ENCODE results near the gene PHLPP1.
A peak's percentile ranks its signal among the peaks of the same experiment; 100 is the strongest.

The PHLPP1 gene

DNA sequence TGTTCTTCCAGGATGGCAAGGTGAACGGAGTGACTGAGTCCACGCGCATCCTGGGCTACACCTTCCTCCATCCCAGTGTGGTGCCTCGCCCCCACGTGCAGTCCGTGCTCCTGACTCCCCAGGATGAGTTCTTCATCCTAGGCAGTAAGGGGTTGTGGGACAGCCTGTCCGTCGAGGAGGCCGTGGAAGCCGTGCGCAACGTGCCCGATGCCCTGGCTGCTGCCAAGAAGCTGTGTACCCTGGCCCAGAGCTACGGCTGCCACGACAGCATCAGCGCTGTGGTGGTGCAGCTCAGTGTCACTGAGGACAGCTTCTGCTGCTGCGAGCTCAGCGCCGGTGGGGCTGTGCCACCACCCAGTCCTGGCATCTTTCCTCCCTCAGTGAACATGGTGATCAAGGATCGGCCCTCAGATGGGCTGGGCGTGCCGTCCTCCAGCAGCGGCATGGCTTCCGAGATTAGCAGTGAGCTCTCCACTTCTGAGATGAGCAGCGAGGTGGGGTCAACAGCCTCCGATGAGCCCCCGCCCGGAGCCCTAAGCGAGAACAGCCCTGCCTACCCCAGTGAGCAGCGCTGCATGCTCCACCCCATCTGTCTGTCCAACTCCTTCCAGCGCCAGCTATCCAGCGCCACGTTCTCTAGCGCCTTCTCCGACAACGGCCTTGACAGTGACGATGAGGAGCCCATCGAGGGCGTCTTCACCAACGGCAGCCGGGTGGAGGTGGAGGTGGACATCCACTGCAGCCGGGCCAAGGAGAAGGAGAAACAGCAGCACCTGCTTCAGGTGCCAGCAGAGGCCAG, 263.1 kb downstream of the PHLPP1 start:
- Histone ChIP-seq H3K27me3 (ENCODE audit: control insufficient read depth in 1 of 2, insufficient read depth in 2 of 2, low read length in 2 of 2) (no peaks in the 10 kb centered on the region), H3K27ac (ENCODE audit: low read depth, low read length) (no peak overlapping the region), H3K9ac (ENCODE audit: low read depth in 1 of 2, low read length in 2 of 2) (no peak overlapping the region), H3K36me3 (ENCODE audit: control insufficient read depth in 1 of 2, insufficient read depth in 2 of 2, low read length in 2 of 2) (peaks cover 13 to 42% of the 10 kb centered on the region in 2 donors), H3K9me3 (ENCODE audit: control insufficient read depth in 1 of 2, low read length in 2 of 2) (no peaks in the 10 kb centered on the region), H3K4me3 (ENCODE audit: low read depth in 1 of 2, low read length in 2 of 2) (no peak overlapping the region), H3K4me1 (ENCODE audit: control insufficient read depth in 1 of 2, insufficient read depth in 2 of 2, low read length in 2 of 2) (peaks cover 0 to 4% of the 10 kb centered on the region in 2 donors)

DNA sequence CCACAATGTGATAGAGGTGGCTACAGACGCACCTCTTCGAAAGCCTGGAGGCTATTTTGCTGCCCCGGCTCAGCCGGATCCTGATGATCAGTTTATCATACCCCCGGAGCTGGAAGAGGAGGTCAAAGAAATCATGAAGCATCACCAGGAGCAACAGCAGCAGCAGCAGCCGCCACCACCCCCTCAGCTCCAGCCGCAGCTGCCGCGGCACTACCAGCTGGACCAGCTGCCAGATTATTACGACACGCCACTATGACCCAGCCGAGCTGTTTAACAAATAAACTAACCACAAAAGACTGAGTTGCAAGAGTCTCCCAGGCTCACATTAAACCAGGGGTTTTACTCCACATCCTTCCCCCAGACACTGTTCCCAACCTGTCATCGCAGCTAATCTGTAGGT, 263.8 kb downstream of the PHLPP1 start:
- H3K27ac ChIP-seq (ENCODE audit: low read depth, low read length): no peak overlapping the region

DNA sequence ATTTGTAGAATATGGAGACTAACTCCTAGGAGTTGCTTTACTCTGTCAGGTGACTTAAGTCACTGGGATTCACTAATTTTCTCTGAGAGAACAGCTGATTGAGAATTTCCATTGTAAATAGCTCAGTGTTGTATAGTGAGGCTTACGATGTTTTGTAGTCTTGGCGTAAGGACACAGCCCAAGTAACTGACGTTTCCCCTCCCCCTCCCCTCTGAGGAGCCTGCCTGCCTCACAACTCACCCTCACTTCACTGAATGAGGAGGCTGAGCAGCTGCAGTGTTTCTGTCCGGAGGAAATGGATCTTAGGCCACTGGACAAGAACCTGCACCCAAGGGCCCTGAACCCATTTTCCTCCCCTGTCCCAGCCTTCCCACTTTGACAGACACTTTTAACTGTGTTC, 264.6 kb downstream of the PHLPP1 start:
- Histone ChIP-seq H3K9me3 (ENCODE audit: control insufficient read depth in 1 of 2, low read length in 2 of 2) (no peaks in the 10 kb centered on the region), H3K4me3 (ENCODE audit: low read depth in 1 of 2, low read length in 2 of 2) (no peak overlapping the region), H3K27me3 (ENCODE audit: control insufficient read depth in 1 of 2, insufficient read depth in 2 of 2, low read length in 2 of 2) (no peaks in the 10 kb centered on the region), H3K36me3 (ENCODE audit: control insufficient read depth in 1 of 2, insufficient read depth in 2 of 2, low read length in 2 of 2) (peaks cover 13 to 36% of the 10 kb centered on the region in 2 donors), H3K27ac (ENCODE audit: low read depth, low read length) (no peak overlapping the region), H3K4me1 (ENCODE audit: control insufficient read depth in 1 of 2, insufficient read depth in 2 of 2, low read length in 2 of 2) (peaks cover 0 to 4% of the 10 kb centered on the region in 2 donors), H3K9ac (ENCODE audit: low read depth in 1 of 2, low read length in 2 of 2) (no peak overlapping the region)

More for the DNA sequence above, 263.8 kb downstream of the PHLPP1 start:
- no peaks in the 10 kb centered on the region for H3K9me3 ChIP-seq (ENCODE audit: control insufficient read depth in 1 of 2, low read length in 2 of 2)
- no peak overlapping the region for H3K4me3 ChIP-seq (ENCODE audit: low read depth in 1 of 2, low read length in 2 of 2)
- H3K9ac ChIP-seq (ENCODE audit: low read depth in 1 of 2, low read length in 2 of 2): no peak overlapping the region
- no peaks in the 10 kb centered on the region for H3K27me3 ChIP-seq (ENCODE audit: control insufficient read depth in 1 of 2, insufficient read depth in 2 of 2, low read length in 2 of 2)
- H3K4me1 ChIP-seq (ENCODE audit: control insufficient read depth in 1 of 2, insufficient read depth in 2 of 2, low read length in 2 of 2): peaks cover 0 to 4% of the 10 kb centered on the region in 2 donors
- peaks cover 13 to 37% of the 10 kb centered on the region in 2 donors for H3K36me3 ChIP-seq (ENCODE audit: control insufficient read depth in 1 of 2, insufficient read depth in 2 of 2, low read length in 2 of 2)

DNA sequence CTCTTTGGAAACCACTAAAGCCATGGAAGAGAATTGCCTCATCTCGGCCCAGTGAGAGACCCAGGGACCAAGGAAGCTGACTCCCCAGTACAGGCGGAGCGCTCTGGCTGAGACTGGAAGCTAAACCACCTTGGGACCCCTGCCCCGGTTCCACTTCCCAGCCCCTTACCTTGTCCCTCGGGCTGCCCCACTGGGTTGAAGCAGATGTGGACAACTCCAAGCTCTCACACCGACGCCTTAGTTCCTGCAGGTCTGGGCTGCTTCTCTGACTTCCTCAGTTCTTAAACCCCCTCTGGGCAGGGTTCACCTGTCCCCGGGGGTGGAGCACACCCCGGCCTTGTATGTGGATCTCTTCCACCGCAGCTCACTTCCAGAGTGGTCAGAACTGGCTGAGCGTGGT, 266.2 kb downstream of the PHLPP1 start:
- Histone ChIP-seq H3K9me3 (ENCODE audit: control insufficient read depth in 1 of 2, low read length in 2 of 2) (no peaks in the 10 kb centered on the region), H3K4me3 (ENCODE audit: low read depth in 1 of 2, low read length in 2 of 2) (no peak overlapping the region), H3K27ac (ENCODE audit: low read depth, low read length) (no peak overlapping the region), H3K9ac (ENCODE audit: low read depth in 1 of 2, low read length in 2 of 2) (no peak overlapping the region), H3K36me3 (ENCODE audit: control insufficient read depth in 1 of 2, insufficient read depth in 2 of 2, low read length in 2 of 2) (peaks cover 4 to 20% of the 10 kb centered on the region in 2 donors), H3K4me1 (ENCODE audit: control insufficient read depth in 1 of 2, insufficient read depth in 2 of 2, low read length in 2 of 2) (peaks cover 0 to 4% of the 10 kb centered on the region in 2 donors), H3K27me3 (ENCODE audit: control insufficient read depth in 1 of 2, insufficient read depth in 2 of 2, low read length in 2 of 2) (no peaks in the 10 kb centered on the region)

DNA sequence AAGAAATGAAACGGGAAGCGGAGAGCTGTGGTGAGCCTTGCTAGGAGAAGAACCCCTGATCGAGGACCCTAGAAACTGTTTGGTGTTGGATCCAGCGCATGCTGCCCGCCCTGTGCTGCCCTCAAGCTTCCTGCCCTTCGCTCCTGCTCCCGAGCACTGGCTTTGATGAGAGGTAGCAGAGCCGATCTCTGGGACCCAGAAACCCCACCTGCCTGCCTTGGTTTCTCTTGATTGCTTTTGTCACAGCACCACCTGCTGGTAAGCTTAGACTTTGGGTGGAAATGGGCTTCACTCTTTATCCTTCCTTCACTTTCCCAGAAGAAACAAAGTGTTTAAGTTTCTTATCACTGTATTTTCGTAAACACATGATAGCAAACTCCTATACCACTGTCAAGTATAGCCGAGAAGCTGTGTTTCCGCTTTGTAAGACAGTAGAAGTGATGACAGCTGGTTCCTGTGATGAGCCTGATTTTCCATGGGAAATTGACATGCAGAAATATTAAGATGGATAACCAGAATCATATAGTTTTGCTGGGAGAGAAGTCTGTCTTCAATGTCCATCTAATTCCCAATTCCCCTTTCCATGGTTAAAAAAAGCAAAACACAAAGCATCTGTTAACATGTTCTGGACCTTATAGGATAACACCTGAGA, 267.4 kb downstream of the PHLPP1 start:
- peak overlapping the region in 1 of 2 donors; percentile 54 for H3K9ac ChIP-seq (ENCODE audit: low read depth in 1 of 2, low read length in 2 of 2)
- H3K27ac ChIP-seq (ENCODE audit: low read depth, low read length): no peak overlapping the region
- no peaks in the 10 kb centered on the region for H3K27me3 ChIP-seq (ENCODE audit: control insufficient read depth in 1 of 2, insufficient read depth in 2 of 2, low read length in 2 of 2)
- no peaks in the 10 kb centered on the region for H3K9me3 ChIP-seq (ENCODE audit: control insufficient read depth in 1 of 2, low read length in 2 of 2)
- H3K4me1 ChIP-seq (ENCODE audit: control insufficient read depth in 1 of 2, insufficient read depth in 2 of 2, low read length in 2 of 2): peaks cover 0 to 4% of the 10 kb centered on the region in 2 donors
- peaks cover 0 to 17% of the 10 kb centered on the region in 2 donors for H3K36me3 ChIP-seq (ENCODE audit: control insufficient read depth in 1 of 2, insufficient read depth in 2 of 2, low read length in 2 of 2)
- peak overlapping the region; percentile 55 to 62 for H3K4me3 ChIP-seq (ENCODE audit: low read depth in 1 of 2, low read length in 2 of 2)

DNA sequence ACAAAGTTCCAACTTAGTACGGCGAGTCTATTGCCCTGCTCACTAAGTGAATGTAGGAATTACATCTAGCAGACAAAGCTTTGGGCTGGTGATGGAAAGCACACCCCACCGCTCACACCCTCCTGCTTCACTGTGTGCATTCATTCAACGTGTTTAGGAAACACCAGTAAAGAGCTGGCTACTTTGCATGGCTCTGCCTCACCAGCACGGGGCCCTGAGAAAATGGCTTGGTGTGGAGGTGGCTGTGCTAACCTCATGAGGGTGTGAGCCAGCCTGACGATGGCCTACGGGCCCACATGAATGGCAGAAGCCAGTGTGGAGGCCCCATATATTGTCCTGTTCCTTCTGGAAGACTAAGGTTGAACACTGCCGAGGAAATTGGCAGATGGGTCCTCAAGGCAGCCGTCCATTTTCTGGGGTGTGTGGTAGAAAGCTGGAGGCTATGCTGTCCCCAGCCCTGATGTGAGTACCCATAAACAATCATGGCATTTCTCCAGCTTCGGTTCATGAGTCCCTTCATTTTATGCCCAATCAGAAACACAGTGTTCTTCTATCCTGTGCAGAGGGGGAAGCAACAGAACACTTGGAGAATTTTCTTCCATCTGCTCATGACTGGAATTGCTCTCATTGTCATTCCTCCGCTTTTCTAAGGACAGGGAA, 269.4 kb downstream of the PHLPP1 start:
- Histone ChIP-seq H3K27me3 (ENCODE audit: control insufficient read depth in 1 of 2, insufficient read depth in 2 of 2, low read length in 2 of 2) (no peaks in the 10 kb centered on the region), H3K4me1 (ENCODE audit: control insufficient read depth in 1 of 2, insufficient read depth in 2 of 2, low read length in 2 of 2) (peaks cover 0 to 4% of the 10 kb centered on the region in 2 donors), H3K36me3 (ENCODE audit: control insufficient read depth in 1 of 2, insufficient read depth in 2 of 2, low read length in 2 of 2) (peaks cover 0 to 5% of the 10 kb centered on the region in 2 donors), H3K9me3 (ENCODE audit: control insufficient read depth in 1 of 2, low read length in 2 of 2) (no peaks in the 10 kb centered on the region), H3K9ac (ENCODE audit: low read depth in 1 of 2, low read length in 2 of 2) (no peak overlapping the region), H3K27ac (ENCODE audit: low read depth, low read length) (no peak overlapping the region), H3K4me3 (ENCODE audit: low read depth in 1 of 2, low read length in 2 of 2) (no peak overlapping the region)

DNA sequence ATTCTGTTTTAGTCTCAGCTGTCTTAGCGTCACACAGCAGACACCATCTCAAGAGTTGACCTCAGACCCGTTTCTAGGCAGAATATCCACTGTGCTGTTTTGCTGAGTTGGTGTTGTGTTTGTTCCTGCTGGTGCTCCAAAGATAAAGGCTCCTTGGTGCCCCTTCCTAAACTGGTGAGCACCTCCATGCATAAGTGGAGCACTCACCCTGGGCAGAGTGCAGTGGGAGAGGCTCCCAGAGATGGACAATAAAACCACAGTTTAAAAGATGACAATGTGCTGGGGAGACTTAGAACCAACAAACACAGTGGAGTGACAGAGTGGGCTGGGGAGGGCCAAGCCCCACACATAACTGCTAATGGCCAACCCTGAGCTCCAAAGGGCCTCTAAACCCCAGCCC, 271.1 kb downstream of the PHLPP1 start:
- no peaks in the 10 kb centered on the region for H3K36me3 ChIP-seq (ENCODE audit: control insufficient read depth in 1 of 2, insufficient read depth in 2 of 2, low read length in 2 of 2)
- no peak overlapping the region for H3K4me3 ChIP-seq (ENCODE audit: low read depth in 1 of 2, low read length in 2 of 2)
- H3K9me3 ChIP-seq (ENCODE audit: control insufficient read depth in 1 of 2, low read length in 2 of 2): no peaks in the 10 kb centered on the region
- peaks cover 0 to 4% of the 10 kb centered on the region in 2 donors for H3K4me1 ChIP-seq (ENCODE audit: control insufficient read depth in 1 of 2, insufficient read depth in 2 of 2, low read length in 2 of 2)
- no peaks in the 10 kb centered on the region for H3K27me3 ChIP-seq (ENCODE audit: control insufficient read depth in 1 of 2, insufficient read depth in 2 of 2, low read length in 2 of 2)
- no peak overlapping the region for H3K9ac ChIP-seq (ENCODE audit: low read depth in 1 of 2, low read length in 2 of 2)
- H3K27ac ChIP-seq (ENCODE audit: low read depth, low read length): no peak overlapping the region

DNA sequence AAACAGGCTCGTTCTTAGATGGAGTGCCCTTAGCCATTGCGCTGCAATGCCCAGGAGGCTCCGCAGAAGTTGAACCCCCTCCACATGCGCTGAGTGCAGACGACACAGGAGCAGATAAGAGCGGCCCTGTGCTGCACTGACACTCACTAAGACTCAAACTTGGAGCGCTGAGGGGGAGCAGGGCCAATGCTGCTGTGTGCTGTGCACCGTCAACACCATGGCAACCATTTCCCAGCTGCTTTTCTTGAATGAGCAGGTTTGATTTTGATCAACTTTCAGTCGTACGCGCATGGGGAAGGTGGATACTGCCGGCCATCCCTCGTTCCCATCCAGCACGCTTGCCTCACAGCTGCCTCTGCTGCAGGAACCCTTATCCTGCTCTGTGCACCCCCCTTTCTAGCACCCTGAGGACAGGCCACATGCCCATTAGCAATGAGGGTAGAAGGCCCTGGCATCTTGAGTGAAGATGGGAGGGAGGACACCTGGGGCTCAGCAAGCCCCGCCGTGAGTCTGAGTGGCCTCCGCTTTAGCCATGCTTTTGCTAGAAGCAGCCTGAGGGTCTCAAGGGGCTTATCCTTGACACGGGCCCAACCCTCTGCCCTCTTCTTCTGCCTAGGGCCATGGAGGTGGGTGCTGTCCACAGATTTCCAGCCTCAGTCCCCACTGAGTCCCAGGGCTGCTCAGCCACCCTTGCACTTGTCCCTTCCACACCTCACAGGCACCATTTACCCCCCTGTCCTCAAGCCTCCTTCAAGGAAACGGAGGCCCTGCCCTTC, 271.9 kb downstream of the PHLPP1 start:
- Histone ChIP-seq H3K9me3 (ENCODE audit: control insufficient read depth in 1 of 2, low read length in 2 of 2) (no peaks in the 10 kb centered on the region), H3K9ac (ENCODE audit: low read depth in 1 of 2, low read length in 2 of 2) (no peak overlapping the region), H3K4me3 (ENCODE audit: low read depth in 1 of 2, low read length in 2 of 2) (no peak overlapping the region), H3K27ac (ENCODE audit: low read depth, low read length) (no peak overlapping the region), H3K36me3 (ENCODE audit: control insufficient read depth in 1 of 2, insufficient read depth in 2 of 2, low read length in 2 of 2) (no peaks in the 10 kb centered on the region), H3K4me1 (ENCODE audit: control insufficient read depth in 1 of 2, insufficient read depth in 2 of 2, low read length in 2 of 2) (peaks cover 0 to 4% of the 10 kb centered on the region in 2 donors), H3K27me3 (ENCODE audit: control insufficient read depth in 1 of 2, insufficient read depth in 2 of 2, low read length in 2 of 2) (no peaks in the 10 kb centered on the region)

DNA sequence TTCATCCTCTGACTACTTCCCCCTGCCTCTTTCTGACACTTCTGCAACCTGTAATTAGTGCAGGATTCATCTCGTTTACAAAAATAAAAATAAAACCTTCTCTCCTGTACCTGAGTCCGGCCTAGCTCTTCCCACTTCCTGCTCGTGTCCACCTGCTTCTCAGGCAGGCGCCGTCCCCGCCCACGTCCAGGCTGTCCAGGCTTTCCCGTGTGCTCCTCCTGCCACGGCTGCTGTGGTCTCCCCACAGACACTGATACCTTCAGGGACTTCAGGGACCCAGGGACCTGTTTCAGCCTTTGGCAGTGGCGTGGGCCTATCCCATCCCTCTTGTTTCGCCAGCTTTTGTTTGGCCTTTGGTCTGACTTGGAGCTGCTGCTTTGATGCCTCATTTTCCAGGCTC, 272.5 kb downstream of the PHLPP1 start:
- H3K36me3 ChIP-seq (ENCODE audit: control insufficient read depth in 1 of 2, insufficient read depth in 2 of 2, low read length in 2 of 2): no peaks in the 10 kb centered on the region
- no peak overlapping the region for H3K9ac ChIP-seq (ENCODE audit: low read depth in 1 of 2, low read length in 2 of 2)
- H3K9me3 ChIP-seq (ENCODE audit: control insufficient read depth in 1 of 2, low read length in 2 of 2): no peaks in the 10 kb centered on the region
- no peaks in the 10 kb centered on the region for H3K27me3 ChIP-seq (ENCODE audit: control insufficient read depth in 1 of 2, insufficient read depth in 2 of 2, low read length in 2 of 2)
- H3K4me1 ChIP-seq (ENCODE audit: control insufficient read depth in 1 of 2, insufficient read depth in 2 of 2, low read length in 2 of 2): no peaks in the 10 kb centered on the region
- H3K4me3 ChIP-seq (ENCODE audit: low read depth in 1 of 2, low read length in 2 of 2): no peak overlapping the region
- H3K27ac ChIP-seq (ENCODE audit: low read depth, low read length): no peak overlapping the region

All from duodenal mucosa (tissue), 2 donors.